Dermis microvascular lymphatic vessel endothelial cell (primary cell): Measurements from ENCODE around the gene DLX4. TPM values are rescaled to one million over a fixed set of nuclear protein-coding genes. Genes with fewer than 3 reads are reported as not detected.

Experiments
- DNase-seq, 2 donors: peaks; one replicate each; pipeline versions ENCODE4 v3.0.0 to v3.0.0-alpha.2; 2010; ENCODE audit warnings: low read depth in 2 of 2
- total RNA-seq: library from RNA; depleted of rRNA; stranded (reverse); fragments of >200 nt; gene quantifications from 2 replicates; pipeline ENCODE4 v1.2.1, GENCODE V29; 2014

Gene DLX4, protein sequence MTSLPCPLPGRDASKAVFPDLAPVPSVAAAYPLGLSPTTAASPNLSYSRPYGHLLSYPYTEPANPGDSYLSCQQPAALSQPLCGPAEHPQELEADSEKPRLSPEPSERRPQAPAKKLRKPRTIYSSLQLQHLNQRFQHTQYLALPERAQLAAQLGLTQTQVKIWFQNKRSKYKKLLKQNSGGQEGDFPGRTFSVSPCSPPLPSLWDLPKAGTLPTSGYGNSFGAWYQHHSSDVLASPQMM
- not detected in 2 replicates for total RNA-seq

DNA sequence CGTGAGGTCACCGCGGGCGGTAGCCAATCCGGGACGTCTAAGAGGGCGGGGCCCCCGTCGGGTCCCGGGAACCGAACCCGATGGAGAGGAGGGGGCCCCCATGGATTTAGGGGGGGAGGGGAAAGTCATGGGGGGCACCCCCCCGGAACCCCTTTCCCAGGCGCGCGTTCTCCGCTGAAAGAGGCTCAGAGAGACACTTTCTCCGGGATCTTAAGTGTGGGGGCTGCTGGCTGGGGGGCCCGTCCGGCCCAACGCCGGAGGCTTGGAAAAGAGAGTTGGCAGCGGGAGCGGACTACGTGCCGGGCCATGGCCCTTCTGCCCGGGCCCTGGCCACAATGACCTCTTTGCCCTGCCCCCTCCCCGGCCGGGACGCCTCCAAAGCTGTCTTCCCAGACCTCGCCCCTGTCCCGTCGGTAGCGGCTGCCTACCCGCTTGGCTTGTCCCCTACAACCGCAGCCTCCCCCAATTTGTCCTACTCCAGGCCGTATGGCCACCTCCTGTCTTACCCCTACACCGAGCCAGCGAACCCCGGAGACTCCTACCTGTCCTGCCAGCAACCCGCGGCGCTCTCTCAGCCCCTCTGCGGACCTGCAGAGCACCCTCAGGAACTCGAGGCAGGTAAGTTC lies at the start of gene DLX4:
DLX4 (plus strand) TSS at position 57 of the 626 bp plus-strand sequence; CDS start at position 336, 279 bp downstream.
- no peak for DNase-seq

DNA sequence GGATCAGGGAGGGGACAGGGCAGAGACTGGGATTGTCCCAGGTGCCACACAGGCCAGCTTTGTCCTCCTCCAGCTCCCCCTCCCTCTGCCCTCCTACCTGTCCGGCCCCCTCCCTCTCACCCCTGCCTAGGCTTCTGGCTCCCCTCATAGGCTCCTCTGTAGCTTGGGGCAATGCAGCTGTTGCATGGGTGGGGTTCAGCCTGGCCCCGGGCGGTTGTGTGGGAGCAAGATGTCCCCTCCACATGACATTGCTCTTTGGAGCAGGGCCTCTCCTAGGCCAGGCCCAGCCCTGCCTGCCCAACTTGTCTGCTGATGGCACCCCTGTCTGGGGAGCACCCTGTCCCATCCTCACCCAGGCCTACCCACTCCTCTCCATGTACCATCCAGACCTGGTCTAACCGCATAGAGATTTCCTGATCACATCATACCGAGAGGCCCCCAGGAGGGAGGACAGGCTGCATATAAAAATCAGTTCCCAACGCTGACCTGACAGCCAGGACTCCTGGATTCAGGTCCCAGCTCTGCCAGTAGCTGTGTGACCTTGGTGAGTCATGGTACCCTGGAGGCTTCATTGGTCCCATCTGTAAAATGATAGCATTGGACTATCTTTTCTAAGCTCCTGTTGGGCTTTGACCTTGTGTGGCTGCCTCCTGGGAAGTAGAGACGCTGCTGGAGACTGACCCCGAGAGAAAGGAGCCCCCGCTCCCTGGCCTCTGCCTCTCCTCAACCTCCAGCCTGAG lies 48.8 kb upstream of the DLX4 start:
- no peak for DNase-seq

DNA sequence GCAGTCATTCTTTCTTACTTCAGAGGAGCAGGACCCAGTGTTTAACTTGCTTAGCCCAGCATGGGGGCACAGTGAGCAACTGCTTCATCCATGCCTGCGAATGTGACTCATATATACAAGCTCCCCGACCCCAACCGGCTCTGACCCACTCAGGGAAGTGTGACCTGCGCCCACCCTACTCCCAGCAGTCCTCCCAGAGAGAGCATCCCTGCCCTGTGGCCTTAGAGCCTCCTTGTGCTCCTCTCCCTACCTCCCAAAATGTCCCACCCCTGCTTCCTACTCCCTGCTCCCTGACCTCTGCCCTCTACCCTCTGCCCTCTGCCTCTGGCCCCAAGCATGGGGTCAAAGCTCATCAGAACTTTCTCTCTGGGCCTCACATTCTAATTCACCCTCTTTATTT lies 46.9 kb upstream of the DLX4 start:
- DNase-seq, result no peak

DNA sequence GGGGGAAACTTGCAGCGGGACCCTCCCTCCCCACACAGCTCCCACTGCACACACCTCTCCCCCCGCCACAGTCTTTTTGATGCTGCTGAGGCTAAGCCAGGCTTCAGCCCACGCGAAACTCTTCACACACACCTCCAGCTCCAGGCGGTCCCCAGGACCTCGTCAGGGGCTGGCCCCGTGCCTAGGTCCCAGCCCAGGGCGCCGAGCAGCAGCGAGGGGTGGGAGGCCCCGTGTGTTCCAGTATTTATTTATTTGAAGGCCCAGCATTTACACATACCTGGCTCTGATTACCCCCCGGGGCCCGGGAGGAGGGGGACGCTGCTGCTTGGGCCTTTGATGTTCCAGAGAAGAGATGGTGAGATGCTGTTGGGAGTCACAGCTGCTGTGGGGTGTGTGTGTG lies 44.9 kb upstream of the DLX4 start:
- no peak for DNase-seq

DNA sequence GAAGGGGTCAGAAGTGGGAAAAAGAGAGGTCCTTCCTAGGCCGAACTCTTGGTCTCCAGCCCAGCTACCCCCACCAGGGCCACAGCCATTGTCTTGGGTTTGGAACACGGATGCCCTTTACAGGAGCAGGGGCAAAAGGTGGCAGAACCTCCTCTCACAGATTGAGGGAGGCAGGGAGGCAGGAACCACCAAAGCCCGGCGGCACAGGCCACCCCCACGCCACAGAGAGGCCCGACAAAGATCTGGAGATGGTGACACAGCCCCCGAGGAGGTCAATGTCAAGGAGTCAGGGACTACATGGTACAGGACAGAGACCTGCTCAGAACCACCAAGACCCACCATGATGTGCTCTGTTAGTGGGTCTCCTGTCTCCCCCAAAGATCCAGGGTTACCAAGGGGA lies 44.4 kb upstream of the DLX4 start:
- no peak for DNase-seq

DNA sequence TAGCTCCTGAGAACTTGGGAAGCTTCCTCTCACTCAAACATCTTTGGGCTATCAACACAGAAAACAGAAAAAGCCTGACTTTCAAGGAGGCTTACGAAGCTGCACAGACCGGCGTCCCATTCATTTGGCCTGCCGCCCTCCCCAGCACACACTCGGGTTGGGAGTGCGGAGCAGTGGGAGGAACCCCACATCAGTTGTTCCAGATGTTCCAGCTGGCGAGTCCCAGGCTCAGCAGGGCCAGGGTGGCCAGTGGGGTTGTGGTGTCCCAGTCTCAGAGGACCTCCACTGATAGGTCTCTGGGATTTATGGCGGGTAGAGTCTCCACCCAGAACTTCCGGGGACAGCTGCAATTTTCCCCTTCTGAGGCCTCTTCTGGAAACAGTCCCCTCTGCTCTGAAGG lies 43.1 kb upstream of the DLX4 start:
- DNase-seq, result no peak

DNA sequence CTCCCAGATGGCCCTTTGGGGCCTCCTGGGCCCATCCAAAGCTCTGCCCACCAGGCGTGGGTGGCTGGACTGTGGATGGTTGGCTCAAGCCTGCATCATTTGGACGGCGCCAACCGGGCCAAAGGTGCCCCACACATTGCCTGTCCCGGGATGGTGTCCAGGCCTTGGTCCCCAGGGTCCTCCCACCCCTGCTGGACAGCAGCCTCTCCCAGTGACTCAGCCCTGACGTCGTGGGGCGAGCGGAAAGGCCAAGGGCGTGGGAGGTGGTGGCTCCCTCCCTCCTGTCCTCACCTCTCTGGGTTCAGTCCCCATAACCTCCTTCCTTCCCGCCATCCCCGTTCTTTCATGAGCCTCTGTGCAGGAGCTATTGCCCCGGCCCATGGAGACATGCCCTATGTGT lies 42.1 kb upstream of the DLX4 start:
- no peak for DNase-seq

DNA sequence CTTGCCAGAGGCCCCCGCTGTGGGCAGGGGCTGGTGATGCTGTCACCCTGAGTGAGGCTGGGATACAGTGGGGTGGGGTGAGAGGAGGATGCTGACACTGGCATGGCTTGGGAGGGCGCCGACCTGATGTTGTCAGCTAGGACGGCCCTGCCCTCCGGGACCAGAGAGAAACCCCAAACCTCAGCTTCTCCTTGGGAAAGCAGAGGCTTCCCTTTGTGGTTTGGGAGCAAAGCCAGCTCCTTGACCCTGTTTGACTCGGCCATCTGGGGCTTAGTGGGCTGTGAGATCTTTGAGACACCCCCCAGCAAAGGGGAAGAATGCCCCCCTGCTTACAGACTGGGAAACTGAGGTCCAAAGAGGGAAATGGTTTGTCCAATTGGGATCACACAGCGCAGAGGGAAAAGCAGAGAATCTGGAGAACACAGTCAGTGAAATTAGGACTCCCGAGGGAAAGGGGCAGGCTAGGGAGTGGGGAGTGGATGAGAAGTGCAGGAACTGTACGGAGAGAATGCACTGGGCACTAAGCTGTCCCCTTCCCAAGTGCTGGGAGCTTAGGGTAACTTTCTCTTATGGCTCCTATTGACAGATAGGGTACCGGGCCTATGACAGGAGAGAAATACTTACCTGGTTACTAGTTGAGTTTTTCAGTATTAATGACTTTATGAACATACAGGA lies 40.7 kb upstream of the DLX4 start:
- DNase-seq, result no peak

DNA sequence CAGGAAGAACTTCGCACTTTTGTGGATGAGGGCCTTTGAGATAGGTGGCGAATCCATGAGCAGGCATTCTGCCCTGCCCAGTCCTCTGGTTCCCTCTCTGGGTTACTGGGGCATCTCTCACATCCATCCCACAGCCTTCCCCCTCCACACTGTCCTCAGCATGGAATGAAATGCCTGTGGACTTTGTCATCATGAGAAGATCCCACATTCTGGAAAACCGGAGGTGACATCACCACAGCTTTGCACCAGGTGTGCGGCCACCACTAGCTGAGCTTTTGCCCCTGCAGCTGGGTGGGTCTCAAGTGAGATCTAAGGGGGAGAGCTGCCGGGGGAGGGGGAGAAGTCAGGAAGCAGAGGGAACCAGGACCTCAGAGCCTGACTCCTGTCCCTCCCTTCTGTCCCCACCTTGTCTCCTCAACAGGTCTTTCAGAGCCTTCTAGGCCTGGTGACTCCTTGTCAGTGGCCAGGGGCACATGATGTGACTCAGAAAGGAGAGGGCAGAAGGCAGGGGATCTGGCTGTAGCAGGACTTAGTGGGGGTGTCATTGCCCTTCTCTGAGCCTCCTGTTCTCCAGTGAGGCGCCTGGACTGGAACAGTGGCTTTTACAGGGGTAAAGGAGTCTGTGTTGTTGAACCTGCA lies 40.0 kb upstream of the DLX4 start:
- no peak for DNase-seq

DNA sequence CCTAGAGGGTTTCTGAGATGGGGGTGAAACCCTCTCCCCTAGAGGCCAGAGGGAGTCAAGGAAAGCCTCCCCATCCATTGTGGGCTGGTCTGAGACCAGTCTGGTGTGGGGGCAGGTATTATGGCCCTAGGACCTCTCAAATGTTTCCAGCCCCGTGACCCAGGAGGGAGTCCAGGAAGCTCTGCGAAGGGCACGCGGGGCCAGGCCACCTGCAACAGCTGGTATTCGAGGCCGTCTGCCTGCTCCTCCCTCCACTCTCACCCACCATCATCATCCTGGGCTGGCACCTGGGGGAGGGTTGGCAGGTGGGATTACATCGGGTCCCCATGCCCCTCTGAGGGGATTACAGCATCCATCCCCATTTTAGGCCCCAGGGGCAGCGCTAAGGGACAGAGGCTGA lies 38.1 kb upstream of the DLX4 start:
- no peak for DNase-seq

DNA sequence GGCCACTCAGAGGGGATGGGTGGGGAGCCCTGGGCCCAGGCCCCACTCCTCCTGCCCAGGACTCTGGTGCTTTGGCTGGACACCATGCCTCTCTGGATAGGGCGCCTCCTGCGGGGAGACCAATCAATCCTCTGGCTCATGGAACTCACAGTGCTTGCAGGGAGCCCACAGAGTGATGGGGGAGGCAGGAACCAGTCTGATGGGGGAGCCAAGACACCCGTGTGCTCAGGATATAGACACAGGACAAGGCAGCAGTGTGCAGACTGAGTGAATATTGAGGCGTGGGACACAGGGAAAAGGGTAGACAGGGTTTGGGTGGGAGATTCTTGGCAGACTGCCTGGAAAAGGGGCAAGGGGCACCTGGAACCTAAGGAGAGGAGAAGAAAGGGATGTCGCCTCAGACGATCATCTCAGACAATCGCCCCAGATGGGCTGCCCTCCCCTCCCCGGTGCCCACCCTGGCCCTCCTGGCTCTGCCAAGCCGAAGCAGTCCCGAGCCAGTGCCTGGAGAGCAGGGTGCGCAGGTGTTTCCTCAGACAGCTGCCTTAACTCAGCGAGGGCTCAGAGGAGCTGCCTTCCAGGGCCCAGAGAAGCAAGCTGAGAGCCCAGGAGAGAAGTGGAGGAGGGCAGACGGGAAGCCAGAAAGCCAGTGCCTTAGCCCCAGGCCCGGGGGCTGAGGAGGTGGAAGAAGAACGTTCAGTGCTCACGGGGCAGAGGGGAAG lies 37.4 kb upstream of the DLX4 start:
- DNase-seq, result no peak

DNA sequence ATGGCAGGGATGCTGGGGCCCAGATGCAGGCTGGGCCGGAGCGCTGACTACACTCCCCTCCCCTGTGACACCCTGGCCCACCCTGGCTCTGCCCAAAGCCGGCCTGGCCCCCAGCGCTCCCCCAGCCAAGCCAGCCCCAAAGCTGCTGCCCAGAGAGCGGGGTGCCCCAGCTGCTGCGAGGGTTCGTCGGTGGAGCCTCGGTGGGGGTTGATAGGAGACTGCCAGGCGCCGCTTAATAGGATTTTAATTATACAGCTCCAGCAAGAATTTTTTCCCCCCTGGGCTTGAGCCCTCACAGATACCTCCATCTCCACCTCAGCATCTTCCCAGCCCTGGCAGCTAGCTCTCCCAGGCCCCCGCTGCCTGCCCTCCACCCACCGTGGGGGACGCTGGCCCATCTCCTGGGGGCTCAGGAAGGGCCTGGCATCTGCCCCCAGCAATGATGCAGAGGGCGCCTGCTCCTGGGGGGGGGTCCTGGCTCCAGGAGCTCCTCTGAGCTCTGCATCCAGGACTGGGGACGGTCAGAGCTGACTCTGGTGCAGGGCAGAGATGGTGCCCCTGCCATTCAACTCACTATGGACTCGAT lies 36.8 kb upstream of the DLX4 start:
- DNase-seq, result no peak

DNA sequence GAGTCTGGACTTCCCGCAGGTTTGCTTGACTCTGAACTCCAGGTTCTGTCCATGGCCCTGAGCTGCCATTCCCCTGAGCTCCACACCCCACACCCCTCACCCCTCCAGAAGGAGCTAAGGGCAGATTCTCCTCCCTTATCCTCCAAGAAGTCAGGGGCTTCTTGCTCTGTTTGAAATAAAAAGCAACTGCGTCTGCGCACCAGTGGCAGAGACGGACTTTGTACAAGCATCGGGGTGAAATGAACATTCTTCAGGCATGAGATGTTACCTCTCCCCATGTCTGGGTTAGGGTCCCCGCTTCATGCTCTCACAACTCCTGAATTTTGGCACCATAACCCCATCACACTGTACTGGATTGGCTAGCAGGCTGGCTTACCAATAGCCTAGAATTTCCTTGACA lies 36.1 kb upstream of the DLX4 start:
- no peak for DNase-seq

DNA sequence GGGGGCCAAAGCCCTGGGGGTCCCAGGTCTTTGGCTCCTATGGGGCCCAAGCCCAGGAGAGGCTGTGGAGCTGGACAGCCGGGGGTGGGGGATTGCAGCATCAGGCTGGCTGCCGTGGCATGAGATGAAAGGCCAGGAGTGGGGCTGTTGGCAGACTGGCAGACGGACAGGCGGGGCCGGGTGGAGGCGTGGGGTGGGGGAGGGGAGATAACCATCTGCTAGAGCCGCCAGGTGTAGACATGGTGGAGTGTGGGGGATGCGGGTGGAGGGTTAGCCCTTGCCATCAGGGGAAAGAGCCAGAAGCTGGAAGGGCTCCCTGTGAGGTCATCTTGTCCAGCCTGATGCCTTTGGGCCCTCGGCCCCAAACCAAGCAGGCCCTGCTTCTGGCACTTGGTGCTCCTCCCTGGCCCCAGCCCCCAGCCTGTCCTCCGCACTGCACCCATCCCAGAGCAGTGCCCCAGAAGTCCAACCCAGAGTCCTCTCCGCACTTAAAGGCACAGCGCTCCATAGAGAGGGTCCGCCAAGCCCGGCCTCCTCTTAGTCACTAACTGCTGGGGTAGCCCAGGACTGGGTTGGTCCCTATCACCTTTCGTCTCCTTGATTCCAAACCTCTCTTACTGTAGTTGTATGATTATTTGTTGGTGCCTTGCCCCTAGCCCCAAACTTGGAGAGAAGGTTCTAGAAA lies 33.3 kb upstream of the DLX4 start:
- DNase-seq, result no peak

DNA sequence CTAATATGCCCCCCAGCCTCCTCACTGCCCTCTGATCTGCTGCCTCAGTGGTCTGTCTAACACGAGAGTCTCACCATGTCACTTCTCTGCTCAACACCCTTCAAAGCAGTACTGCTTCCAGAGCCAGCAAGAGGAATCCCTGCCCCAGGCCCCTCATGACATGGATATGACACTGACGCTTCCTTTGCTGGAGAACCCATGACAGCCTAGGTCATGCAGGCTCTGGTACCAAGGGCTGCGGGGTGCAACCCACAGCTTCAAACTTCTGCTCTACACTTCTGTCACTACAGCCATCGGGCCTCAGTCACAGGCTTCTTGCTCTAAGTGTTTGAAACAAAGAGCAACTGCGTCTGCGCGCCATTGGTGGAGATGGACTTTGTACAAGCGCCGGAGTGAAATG lies 32.6 kb upstream of the DLX4 start:
- no peak for DNase-seq

DNA sequence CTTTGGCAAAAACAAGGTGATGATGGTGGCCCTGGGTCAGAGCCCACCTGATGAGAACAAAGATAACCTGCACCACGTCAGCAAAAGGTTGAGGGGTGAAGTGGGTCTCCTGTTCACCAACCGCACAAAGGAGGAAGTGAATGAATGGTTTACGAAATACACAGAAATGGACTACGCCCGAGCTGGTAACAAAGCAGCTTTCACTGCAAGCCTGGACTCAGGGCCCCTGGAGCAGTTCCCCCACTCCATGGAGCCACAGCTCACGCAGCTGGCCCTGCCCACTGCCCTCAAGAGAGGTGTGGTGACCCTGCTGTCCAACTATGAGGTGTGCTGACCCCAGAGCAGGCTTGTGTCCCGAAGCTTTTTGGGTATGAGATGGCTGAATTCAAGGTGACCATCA lies 29.7 kb upstream of the DLX4 start:
- DNase-seq, result no peak

DNA sequence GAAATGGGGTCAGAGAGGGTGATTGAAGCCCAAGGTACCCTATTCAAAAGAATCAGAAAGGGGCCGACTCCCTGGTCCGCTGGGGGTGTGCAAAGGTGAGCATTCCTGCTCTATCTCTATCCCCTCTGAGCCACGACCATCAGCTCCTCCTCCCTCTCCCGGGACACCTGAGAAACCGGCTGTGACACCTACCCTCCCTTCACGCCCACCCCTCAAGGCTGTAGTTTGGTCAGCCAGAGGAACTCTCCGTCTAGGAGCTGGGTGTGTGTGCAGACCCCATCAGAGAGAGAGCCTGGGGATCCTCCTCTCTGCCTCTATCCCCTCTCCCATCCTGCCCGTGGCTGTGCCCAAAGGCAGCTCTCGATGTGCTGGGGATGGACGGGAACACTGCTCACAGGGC lies 27.6 kb upstream of the DLX4 start:
- DNase-seq, result no peak

DNA sequence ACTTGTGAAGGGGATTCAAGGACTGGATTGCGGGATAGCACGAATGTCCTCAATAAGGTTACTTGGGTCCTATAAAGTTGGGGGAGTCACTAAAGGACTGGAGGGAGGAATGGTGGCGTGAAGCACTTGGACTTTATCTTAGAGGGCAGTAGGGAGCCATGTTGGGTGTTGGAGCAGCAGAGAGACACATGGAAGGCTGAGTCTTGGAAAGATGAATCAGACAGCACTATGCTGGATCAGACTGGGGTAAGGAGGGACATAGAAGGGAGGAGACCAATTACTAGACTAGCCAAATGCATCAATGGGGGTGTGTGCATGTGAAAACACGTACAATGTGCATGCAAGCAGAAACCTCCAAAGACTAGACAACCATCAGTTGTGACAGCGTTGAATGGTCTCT lies 26.0 kb upstream of the DLX4 start:
- no peak for DNase-seq

DNA sequence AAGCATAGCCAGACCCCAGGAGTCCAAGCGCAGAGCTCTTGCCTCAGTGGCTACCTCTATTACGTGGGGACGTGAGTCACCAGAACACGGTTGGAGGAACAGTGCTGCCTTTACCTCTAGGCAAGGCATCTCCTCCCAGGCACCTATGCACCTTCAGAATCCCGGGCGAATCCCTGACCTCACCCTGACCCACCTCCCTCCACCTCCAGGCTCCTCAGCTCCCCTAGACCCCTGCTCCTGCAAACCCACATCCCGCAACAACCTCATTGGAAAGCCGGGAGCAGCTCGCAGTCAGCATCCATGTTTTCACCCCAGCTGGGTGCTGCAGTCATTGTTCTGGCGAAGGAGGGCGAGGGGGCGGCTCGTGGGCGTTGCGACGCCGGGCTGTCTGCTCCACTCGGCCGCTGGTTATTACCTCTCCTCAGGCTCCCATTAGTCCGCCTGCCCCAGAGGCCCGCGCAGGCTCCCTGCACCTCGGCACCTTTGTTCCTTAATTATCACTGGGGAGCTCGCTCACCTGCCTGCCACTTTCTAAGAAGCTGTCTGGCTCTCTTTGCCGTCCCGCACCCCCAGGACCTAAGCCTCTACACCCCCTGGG lies 24.6 kb upstream of the DLX4 start:
- DNase-seq, result no peak

DNA sequence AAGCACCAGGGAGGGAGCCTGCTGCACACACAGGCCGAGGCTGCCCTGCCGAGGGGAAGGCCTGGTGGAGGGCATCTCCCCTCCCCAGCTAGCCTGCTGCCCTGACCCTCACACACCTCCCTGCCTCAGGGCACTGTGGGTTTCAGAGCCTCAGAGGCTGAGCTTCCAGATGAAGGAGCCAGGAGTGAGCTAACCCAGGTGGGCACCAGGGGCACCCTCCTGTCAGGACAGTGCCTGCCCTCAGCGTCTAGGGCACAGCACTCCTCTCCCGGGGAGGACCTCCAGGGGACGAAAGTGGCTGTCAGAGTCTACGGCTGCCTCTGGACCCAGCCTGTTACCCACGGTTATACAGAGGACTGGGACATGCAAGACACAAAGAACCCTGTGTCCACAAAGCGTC lies 22.8 kb upstream of the DLX4 start:
- DNase-seq, result no peak
